Fibroblast of peridontal ligament (primary cell): ENCODE results near the gene CORO2B.

Source experiments
- DNase-seq: peaks from one replicate; pipeline ENCODE4 v3.0.0-alpha.2; 2010; ENCODE audit errors: extremely low read depth

The CORO2B gene

DNA sequence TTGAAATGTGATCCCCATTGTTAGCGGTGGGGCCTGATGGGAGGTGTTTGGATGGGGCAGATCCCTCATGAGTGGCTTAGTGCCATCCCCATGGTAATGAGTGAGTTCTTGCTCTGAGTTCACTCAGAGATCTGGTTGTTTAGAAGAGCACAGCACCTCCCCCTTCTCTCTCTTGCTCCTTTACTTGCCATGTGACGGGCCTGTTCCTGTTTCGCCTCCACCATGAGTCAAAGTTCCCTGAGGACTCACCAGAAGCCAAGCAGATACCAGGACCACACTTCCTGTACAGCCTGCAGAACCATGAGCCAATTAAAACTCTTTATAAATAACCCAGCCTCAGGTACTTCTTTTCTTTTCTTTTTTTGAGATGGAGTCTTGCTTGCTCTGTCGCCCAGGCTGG, 195.3 kb downstream of the CORO2B start:
- DNase-seq: no peak

DNA sequence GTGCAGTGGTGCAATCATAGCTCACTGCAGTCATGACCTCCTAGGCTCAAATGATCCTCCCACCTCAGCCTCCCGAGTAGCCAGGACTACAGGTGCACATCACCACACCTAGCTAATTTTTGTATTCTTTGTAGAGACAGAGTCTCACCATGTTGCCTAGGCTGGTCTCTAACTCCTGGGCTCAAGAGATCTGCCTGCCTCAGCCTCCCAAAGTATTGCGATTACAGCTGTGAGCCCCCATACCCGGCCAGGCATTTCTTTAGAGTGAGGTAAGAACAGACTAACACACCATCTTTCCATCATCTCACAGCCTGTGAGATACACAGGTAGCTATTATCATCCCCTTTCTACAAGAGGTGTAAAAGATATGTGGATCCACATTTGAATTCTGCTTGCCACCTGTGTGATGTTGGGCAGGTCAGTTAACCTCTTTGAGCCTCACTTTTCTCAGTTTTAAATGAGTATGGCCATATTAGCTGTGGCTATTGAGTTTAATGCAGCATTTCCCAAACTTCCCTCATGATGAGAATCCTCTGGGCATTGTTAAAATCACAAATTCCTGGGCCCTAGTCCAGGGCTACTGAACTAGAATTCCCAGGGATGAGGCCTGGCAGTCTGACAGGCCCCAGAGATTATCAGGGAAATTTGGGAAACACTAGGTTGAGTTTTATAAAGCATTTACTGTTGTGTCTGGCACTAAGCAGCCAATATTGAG, 195.9 kb downstream of the CORO2B start:
- DNase-seq: peak; percentile 66

DNA sequence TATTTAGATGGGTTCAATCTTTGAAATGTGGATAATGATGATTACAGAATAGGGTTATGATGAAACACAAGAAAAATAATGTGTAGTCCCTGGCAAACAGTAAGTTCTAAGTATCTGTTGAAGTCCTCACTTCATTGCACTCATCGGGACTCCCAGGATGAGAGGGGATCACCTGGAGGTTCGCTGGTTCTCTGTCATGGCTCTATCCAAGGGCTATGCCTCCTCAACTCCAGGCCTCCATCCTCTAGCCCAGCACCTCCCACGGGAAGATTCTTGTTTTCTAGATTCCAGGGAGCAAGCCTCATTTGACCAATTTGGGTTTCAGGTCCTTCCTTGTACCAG, 196.4 kb downstream of the CORO2B start:
- no peak for DNase-seq

DNA sequence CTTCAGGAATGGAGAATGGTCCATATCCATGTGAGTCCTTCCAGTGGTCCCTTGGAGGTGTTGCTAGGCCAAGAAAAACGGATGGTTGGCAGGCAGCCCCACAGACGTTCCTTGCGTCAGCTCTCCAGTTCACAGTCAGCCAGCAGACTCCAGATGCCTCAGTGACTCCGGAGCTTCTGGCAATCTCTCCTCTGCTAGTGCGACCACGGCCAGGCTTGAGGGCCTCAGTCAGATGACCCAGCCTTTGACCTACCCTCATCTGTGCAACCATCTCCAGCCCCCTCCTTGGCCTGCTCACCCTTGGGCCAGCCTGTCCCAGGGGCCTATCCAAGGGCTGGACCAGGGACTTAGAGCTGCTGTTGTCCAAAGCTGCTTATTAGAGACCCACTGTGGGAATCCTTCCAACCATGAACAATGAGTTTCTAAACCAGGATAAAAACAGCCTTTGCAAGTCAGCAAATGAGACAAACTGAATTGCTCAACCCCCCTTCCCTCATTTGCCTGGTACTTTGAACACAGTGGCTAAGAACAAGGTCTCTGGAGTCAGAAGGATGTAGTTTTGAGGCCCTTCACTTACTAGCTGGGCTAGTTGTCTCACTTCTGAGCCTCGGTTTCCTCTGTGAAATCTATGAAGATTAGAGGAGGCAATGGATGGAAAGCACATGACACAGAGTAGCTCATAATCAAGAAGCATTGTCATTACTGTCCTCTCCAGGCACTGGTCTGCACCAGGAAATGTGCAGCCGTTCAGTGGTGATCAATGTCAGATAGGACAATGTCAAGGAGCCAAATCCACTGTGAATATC, 197.1 kb downstream of the CORO2B start:
- DNase-seq: peak; percentile 80

DNA sequence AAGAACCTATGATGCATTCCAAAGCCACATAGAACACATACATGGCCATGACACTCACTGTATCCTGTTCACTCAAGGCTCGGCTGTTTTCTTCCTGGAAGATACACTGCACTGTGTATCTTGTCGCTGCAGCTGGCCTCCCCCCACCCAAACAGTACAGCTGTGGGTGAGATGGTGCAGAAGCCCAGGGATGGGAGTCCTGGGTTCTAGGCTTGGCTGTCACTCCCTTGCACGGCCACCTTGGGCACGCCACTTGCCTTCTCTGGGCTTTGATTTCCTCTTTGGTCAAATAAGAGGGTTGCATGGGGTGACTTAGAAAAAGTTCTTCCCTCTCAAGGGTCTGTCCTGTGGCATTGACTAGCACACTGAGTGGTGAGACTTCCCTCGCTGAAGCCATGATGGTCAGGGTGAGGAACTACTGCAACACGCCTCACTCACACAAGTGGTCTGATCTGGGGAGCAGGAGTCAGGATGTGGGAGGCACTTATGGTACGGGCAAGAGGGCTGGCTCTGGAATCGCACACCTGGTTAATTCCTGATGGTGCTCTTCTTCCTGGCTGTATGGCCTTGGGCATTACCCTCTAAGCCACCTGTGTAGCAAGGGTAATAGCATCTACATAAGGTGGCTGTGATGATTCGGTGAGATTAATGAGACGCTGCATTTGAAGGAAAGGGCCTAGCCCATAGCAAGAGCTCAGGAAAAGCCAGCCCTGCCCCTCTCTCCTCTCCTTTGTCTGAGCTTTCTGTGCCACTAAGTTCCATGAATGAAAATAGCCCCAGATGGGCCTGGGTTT, 197.9 kb downstream of the CORO2B start:
- no peak for DNase-seq
